Breast epithelium (tissue), 4 donors: ENCODE results near the gene ACAN. TPM values are rescaled to one million over a fixed set of nuclear protein-coding genes. Genes with fewer than 3 reads are reported as not detected.

Experiments used
- DNase-seq, 2 donors: peaks; one replicate each; pipeline ENCODE4 v3.0.0-alpha.2; 2019; ENCODE audit warnings: low spot score in 2 of 2
- H3K27ac ChIP-seq, 2 donors: fragments of 200-600 bp; sonication (generic) in 1 of 2; one replicate each; pipeline ENCODE4 v1.5.1; 2016 to 2019; ENCODE audit warnings: mild to moderate bottlenecking in 1 of 2
- H3K27me3 ChIP-seq, 2 donors: fragments of 200-600 bp; sonication (generic) in 1 of 2; one replicate each; pipeline versions ENCODE4 v1.5.1 to v1.6.0; 2017 to 2019; ENCODE audit warnings: control low read depth in 1 of 2, mild to moderate bottlenecking in 1 of 2
- H3K36me3 ChIP-seq: fragments of 200-600 bp; one replicate; pipeline ENCODE4 v1.5.1; 2019
- H3K4me1 ChIP-seq, 2 donors: fragments of 200-600 bp; sonication (generic); one replicate each; pipeline ENCODE4 v1.5.1; 2016 to 2019; ENCODE audit warnings: control low read depth in 1 of 2
- H3K4me3 ChIP-seq, 3 donors: fragments of 200-600 bp; sonication (generic); 1 replicate in 2 of 3; 2 replicates in 1 of 3; pipeline ENCODE4 v1.5.1; 2016 to 2019; ENCODE audit warnings: mild to moderate bottlenecking in 3 of 3, moderate library complexity in 2 of 3
- H3K9me3 ChIP-seq, 2 donors: fragments of 200-600 bp; sonication (generic) in 1 of 2; one replicate each; pipeline ENCODE4 v1.5.1; 2016 to 2019; ENCODE audit warnings: control low read depth in 1 of 2
- CTCF ChIP-seq, 3 donors: fragments of 450-650 bp; IDR thresholded peaks; one replicate each; pipeline ENCODE4 v1.5.1; 2016 to 2017; ENCODE audit warnings: antibody characterized with exemption in 3 of 3, mild to moderate bottlenecking in 3 of 3, moderate library complexity in 3 of 3
- POLR2A ChIP-seq: fragments of 450-650 bp; IDR thresholded peaks from one replicate; pipeline ENCODE4 v1.6.1; 2016; ENCODE audit warnings: antibody characterized with exemption, mild to moderate bottlenecking, moderate library complexity
- POLR2AphosphoS5 ChIP-seq, 3 donors: sonication (generic); formaldehyde crosslinking; IDR thresholded peaks; one replicate each; pipeline ENCODE4 v1.6.1; 2017; ENCODE audit warnings: antibody characterized with exemption in 3 of 3
- intact Hi-C: fragments of 100-400 bp; cut with DNase I; formaldehyde crosslinking; loops from one replicate; pipeline ENCODE4 v1.15.1; 2023; ENCODE audit warnings: low total_unique reads
- total RNA-seq, 3 donors: library from RNA; depleted of rRNA; stranded (reverse); fragments of >200 nt; gene quantifications; one replicate each; pipeline ENCODE4 v1.1.0, GENCODE V29; 2016

The ACAN gene
- total RNA-seq, 3 donors from 2014 or later: under 0.01 TPM; not detected in 2

- no peaks in the 10 kb centered on the region for H3K9me3 ChIP-seq
- no peak overlapping the region for H3K4me3 ChIP-seq
- no peak overlapping the region for H3K27ac ChIP-seq
- peaks cover 0 to 65% of the 10 kb centered on the region in 2 donors for H3K27me3 ChIP-seq
- intact Hi-C loops: no loop called here
- DNase-seq: no peak
- H3K36me3 ChIP-seq: no peaks in the 10 kb centered on the region
- TF ChIP-seq CTCF (IDR thresholded peaks at IDR 0.05): no peak
- TF ChIP-seq POLR2AphosphoS5 (IDR thresholded peaks at IDR 0.05): no peak
- TF ChIP-seq POLR2A: no peak
- no peaks in the 10 kb centered on the region for H3K4me1 ChIP-seq
These were observed 1.0 kb downstream of the ACAN start for GRCh38 chr15:88804257-88804656.

- H3K36me3 ChIP-seq: no peaks in the 10 kb centered on the region
- H3K4me1 ChIP-seq: no peaks in the 10 kb centered on the region
- no peaks in the 10 kb centered on the region for H3K9me3 ChIP-seq
- no peak overlapping the region for H3K27ac ChIP-seq
- H3K27me3 ChIP-seq: peaks cover 0 to 57% of the 10 kb centered on the region in 2 donors
- no peak overlapping the region for H3K4me3 ChIP-seq
- intact Hi-C loops: no loop called here
- TF ChIP-seq POLR2AphosphoS5 (IDR thresholded peaks at IDR 0.05) (no peak), CTCF (IDR thresholded peaks at IDR 0.05) (no peak), POLR2A (no peak)
- DNase-seq: no peak
These were observed 2.0 kb downstream of the ACAN start for GRCh38 chr15:88805031-88805780.

- no peaks in the 10 kb centered on the region for H3K9me3 ChIP-seq
- TF ChIP-seq CTCF (IDR thresholded peaks at IDR 0.05) (no peak), POLR2A (no peak), POLR2AphosphoS5 (IDR thresholded peaks at IDR 0.05) (no peak)
- no peak overlapping the region for H3K4me3 ChIP-seq
- H3K36me3 ChIP-seq: no peaks in the 10 kb centered on the region
- no peak for DNase-seq
- no peaks in the 10 kb centered on the region for H3K4me1 ChIP-seq
- no peak overlapping the region for H3K27ac ChIP-seq
- H3K27me3 ChIP-seq: peaks cover 0 to 11% of the 10 kb centered on the region in 2 donors
- intact Hi-C loops: no loop called here
These were observed 7.2 kb downstream of the ACAN start for GRCh38 chr15:88810446-88810845.

- no peaks in the 10 kb centered on the region for H3K36me3 ChIP-seq
- TF ChIP-seq CTCF (IDR thresholded peaks at IDR 0.05): no peak
- TF ChIP-seq POLR2A: no peak
- no peak for TF ChIP-seq POLR2AphosphoS5 (IDR thresholded peaks at IDR 0.05)
- no peaks in the 10 kb centered on the region for H3K9me3 ChIP-seq
- no peak overlapping the region for H3K4me3 ChIP-seq
- H3K27ac ChIP-seq: no peak overlapping the region
- H3K4me1 ChIP-seq: no peaks in the 10 kb centered on the region
- H3K27me3 ChIP-seq: peaks cover 0 to 2% of the 10 kb centered on the region in 2 donors
- intact Hi-C loops: no loop called here
- no peak for DNase-seq
These were observed 8.9 kb downstream of the ACAN start for GRCh38 chr15:88812133-88812532.

- H3K4me3 ChIP-seq: no peak overlapping the region
- H3K36me3 ChIP-seq: no peaks in the 10 kb centered on the region
- DNase-seq: no peak
- TF ChIP-seq POLR2AphosphoS5 (IDR thresholded peaks at IDR 0.05): no peak
- TF ChIP-seq CTCF (IDR thresholded peaks at IDR 0.05): no peak
- no peak for TF ChIP-seq POLR2A
- H3K27ac ChIP-seq: no peak overlapping the region
- no peaks in the 10 kb centered on the region for H3K9me3 ChIP-seq
- intact Hi-C loops: no loop called here
- H3K4me1 ChIP-seq: no peaks in the 10 kb centered on the region
- H3K27me3 ChIP-seq: no peaks in the 10 kb centered on the region
These were observed 10.7 kb downstream of the ACAN start for GRCh38 chr15:88813960-88814359.
